DOHH2 (cell line): ENCODE measurements around the gene NOC4L.

Source experiments
- EZH2phosphoT487 ChIP-seq: fragments of 200-600 bp; sonication (generic); IDR thresholded peaks from 2 replicates; pipeline ENCODE4 v1.6.1; 2017; ENCODE audit warnings: borderline replicate concordance, mild to moderate bottlenecking, antibody characterized with exemption, low read length, moderate library complexity, mixed read lengths
- TF ChIP-seq, protein P1 (sequence below): fragments of 200-600 bp; sonication (generic); IDR thresholded peaks from one replicate; pipeline ENCODE4 v1.5.1; 2014; ENCODE audit warnings: antibody characterized with exemption, mild to moderate bottlenecking, low read depth, low read length; ENCODE audit not compliant: poor library complexity, severe bottlenecking

DNA sequence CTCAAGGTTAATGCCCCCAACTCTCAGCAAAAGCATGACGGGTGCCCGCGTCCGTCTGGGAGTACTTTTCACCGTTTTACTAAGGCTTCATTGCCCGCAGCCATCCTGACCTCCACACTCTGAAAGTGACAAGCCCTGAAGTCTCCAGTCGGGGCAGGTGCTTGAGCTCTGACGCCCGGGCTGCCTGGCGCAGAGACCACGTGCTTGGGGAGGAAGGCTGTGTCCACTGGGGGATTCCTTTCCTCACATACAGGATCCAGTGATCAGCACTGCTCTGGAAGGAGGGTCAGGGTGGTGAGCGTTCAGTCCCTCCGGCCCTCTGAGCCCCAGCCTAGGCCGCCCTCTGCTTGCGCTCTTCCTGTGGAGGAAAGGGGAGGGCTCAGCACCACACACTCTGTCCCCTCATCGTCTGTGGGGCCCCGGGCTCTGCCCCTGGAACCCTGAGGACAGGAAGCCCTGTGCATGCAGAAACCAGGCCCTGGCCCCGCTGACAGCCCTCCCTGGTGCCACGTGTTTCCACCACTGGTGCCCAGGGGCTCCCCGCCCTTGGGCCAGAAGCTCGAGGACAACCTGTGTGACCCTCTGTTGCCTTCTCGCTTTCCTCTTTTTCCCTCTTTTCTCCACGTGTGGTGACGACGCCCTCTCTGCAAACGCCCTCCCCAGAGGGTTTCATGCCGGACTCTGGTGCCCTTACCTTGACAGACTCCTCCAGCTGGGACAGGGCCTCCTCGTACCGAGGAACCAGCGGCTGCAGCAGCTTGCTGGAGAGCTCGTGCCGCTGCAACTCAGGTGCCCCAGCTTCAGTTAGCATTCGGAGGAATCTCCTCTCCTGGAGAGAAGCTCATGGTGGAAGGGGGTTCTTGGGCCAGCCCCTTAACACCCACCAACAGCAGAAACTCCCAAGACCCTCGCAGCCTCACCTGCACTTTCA is 5.1 kb upstream of the NOC4L start:
- TF ChIP-seq, protein P1, sequence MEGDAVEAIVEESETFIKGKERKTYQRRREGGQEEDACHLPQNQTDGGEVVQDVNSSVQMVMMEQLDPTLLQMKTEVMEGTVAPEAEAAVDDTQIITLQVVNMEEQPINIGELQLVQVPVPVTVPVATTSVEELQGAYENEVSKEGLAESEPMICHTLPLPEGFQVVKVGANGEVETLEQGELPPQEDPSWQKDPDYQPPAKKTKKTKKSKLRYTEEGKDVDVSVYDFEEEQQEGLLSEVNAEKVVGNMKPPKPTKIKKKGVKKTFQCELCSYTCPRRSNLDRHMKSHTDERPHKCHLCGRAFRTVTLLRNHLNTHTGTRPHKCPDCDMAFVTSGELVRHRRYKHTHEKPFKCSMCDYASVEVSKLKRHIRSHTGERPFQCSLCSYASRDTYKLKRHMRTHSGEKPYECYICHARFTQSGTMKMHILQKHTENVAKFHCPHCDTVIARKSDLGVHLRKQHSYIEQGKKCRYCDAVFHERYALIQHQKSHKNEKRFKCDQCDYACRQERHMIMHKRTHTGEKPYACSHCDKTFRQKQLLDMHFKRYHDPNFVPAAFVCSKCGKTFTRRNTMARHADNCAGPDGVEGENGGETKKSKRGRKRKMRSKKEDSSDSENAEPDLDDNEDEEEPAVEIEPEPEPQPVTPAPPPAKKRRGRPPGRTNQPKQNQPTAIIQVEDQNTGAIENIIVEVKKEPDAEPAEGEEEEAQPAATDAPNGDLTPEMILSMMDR = no peak
- no peak for TF ChIP-seq EZH2phosphoT487
